Brain microvascular endothelial cell (primary cell): ENCODE results near the gene B4GALT5.

Experiments used
- DNase-seq: peaks from one replicate; pipeline ENCODE4 v3.0.0-alpha.2; 2020
- H3K27ac ChIP-seq: fragments of 250-450 bp; sonication (Bioruptor Pico); 2 replicates; pipeline ENCODE4 v1.5.1; 2020; ENCODE audit warnings: mild to moderate bottlenecking, moderate library complexity
- H3K27me3 ChIP-seq: fragments of 250-450 bp; sonication (Bioruptor Pico); replicated peaks from 2 replicates; pipeline ENCODE4 v1.5.1; 2020; ENCODE audit warnings: mild to moderate bottlenecking
- H3K36me3 ChIP-seq: fragments of 250-450 bp; sonication (Bioruptor Pico); replicated peaks from 2 replicates; pipeline ENCODE4 v1.5.1; 2020; ENCODE audit warnings: mild to moderate bottlenecking
- H3K4me3 ChIP-seq: 2 replicates; pipeline ENCODE4 v1.5.1; 2011; ENCODE audit warnings: low read depth, mild to moderate bottlenecking, control low read depth, low read length, moderate library complexity
- in situ Hi-C: cut with HindIII; loops from 2 replicates; pipeline ENCODE4 v1.10.0; 2017; ENCODE audit warnings: low sequenced_read_pairs, low pct_ligation_motif_present
- TF ChIP-seq, protein P1 (sequence below): IDR thresholded peaks from 2 replicates; pipeline ENCODE4 v1.5.1; 2011; ENCODE audit warnings: low read depth, mild to moderate bottlenecking, moderate library complexity, low read length, control low read depth, inconsistent platforms; ENCODE audit errors: missing control alignments

B4GALT5 gene

DNA sequence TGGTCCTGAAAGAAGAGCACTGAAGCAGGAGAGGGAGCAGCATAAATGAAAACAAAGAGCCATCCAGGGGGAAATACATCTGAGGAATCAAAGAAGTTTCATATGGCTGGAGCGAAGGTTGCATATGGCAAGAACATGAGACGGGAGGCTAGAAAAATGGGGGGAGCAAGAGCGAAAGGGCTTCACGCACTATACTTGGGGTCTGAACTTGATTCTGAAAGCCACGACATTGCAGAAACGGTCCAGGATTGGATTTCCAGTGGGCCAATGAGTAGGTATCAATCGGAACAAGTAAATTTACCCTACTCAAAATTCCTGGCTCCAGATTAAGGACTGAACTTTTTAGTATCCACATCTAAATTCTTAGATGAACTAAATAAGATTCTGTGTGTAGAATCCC, 47.9 kb downstream of the B4GALT5 start:
- H3K27ac ChIP-seq: no peak overlapping the region
- H3K4me3 ChIP-seq: no peak overlapping the region
- no peaks in the 10 kb centered on the region for H3K27me3 ChIP-seq
- TF ChIP-seq, protein P1, sequence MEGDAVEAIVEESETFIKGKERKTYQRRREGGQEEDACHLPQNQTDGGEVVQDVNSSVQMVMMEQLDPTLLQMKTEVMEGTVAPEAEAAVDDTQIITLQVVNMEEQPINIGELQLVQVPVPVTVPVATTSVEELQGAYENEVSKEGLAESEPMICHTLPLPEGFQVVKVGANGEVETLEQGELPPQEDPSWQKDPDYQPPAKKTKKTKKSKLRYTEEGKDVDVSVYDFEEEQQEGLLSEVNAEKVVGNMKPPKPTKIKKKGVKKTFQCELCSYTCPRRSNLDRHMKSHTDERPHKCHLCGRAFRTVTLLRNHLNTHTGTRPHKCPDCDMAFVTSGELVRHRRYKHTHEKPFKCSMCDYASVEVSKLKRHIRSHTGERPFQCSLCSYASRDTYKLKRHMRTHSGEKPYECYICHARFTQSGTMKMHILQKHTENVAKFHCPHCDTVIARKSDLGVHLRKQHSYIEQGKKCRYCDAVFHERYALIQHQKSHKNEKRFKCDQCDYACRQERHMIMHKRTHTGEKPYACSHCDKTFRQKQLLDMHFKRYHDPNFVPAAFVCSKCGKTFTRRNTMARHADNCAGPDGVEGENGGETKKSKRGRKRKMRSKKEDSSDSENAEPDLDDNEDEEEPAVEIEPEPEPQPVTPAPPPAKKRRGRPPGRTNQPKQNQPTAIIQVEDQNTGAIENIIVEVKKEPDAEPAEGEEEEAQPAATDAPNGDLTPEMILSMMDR: no peak
- DNase-seq: no peak
- no peaks in the 10 kb centered on the region for H3K36me3 ChIP-seq
- in situ Hi-C loops: no loop called here

DNA sequence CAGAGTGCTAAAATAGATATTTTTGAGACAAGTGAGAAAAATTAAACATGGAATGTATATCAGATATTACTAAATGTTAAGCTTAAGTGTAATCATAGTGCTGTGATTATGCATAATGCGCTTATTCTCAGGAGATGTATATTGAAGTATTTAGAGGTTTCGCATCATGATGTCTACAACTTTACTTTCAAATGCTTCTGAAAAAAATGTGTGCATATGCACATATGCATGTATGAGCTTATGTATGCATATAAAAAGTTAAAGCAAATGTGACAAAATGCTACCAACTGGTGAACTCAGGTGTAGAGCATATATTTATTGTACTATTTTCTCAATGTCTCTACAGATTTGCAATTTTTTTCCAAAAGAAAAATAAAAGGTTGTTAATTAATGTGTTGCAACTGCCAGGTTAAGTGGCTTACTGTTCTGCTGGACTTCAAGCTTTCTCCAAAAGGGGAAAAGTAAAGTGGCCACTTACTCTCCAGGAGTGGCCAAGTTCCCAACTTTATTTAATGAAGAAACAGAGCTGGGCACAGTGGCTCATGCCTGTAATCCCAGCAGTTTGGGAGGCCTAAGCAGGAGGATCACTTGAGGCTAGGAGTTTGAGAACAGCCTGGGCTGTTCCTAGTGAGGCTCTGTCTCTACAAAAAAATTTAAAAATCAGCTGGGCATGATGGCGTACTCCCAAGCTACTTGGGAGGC, 48.9 kb downstream of the B4GALT5 start:
- H3K27ac ChIP-seq: no peak overlapping the region
- in situ Hi-C loops: no loop called here
- no peaks in the 10 kb centered on the region for H3K27me3 ChIP-seq
- TF ChIP-seq, protein P1: no peak
- H3K4me3 ChIP-seq: no peak overlapping the region
- H3K36me3 ChIP-seq: no peaks in the 10 kb centered on the region
- no peak for DNase-seq

DNA sequence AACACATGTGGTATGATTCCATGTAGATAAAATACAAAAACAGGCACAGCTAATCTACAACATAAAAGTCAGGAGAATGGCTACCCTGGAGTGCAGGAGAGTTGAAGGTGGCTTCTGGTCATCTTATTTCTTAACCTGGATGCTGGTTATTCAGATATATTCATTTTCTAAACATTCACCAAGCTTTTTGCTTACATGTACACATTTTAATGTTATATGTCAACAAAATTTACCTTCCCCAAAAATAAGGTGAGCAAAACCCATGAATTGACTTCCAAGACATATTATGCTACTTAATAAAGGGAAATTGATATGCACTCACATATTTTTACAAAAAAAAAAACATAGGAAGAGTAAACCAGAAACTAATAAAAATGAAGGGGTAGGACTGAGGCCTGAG, 50.6 kb downstream of the B4GALT5 start:
- Histone ChIP-seq H3K27ac (no peak overlapping the region), H3K4me3 (no peak overlapping the region), H3K36me3 (no peaks in the 10 kb centered on the region), H3K27me3 (no peaks in the 10 kb centered on the region)
- DNase-seq: no peak
- in situ Hi-C loops: no loop called here
- TF ChIP-seq, protein P1: no peak

DNA sequence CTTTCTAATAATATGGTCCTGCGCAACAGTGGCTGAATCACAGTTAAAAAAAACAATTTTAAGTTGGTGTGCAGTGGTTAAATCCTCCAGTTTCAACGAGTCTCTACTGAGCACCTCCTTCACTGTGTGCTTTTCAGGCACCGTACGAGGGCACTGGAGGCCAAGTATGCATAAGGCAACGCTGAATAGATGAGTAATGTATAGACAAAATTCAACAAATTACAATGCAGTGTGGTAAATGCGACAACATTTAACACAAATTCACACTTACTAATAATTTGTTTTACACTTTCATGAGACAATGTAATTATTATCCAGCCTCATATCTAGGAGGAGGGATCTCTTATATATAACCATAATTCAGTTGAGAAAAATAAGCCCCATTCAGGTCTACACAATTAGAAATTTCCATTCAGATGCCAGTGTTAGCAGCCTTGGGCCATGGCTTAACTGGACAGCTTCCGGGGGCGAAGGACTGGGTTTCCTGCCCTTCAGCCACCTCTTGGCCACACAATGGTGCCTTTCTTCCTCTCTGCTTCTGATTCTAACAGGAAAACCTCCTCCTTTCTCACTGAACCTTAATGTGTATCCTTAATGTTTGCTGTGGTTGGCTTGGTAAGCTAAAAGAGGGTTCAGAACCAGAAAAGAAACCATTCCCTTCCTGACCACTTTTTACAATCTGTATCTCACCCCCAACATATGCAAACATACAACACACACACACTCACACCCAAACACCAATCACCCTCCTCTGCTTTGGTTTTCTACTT, 51.9 kb downstream of the B4GALT5 start:
- DNase-seq: no peak
- Histone ChIP-seq H3K36me3 (no peaks in the 10 kb centered on the region), H3K4me3 (no peak overlapping the region), H3K27me3 (no peaks in the 10 kb centered on the region), H3K27ac (no peak overlapping the region)
- TF ChIP-seq, protein P1: no peak
- in situ Hi-C loops: no loop called here

DNA sequence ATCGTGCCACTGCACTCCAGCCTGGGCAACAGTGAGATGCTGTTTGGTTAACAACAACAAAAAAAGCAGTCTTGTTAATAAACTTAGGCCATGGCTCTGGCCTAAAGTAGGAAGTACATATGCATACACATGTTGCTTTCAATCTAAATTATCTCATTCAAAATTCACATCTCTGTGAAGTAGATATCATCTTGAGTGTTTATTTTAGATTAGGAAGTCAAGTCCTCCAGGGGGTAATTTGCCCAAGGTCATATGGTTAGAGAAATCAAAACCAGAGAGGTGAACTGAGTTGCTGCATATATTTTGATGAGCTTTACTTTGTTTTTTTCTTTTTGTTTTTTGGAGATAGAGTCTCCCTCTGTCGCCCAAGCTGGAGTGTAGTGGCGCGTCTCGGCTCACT, 52.8 kb downstream of the B4GALT5 start:
- Histone ChIP-seq H3K4me3 (no peak overlapping the region), H3K36me3 (no peaks in the 10 kb centered on the region), H3K27me3 (no peaks in the 10 kb centered on the region), H3K27ac (no peak overlapping the region)
- DNase-seq: no peak
- in situ Hi-C loops: no loop called here
- TF ChIP-seq, protein P1: no peak
